Measurements from ENCODE around the gene AOAH. TPM values are rescaled to one million over a fixed set of nuclear protein-coding genes. Genes with fewer than 3 reads are reported as not detected.

AOAH gene
- total and polyA plus RNA-seq, 2 donors (not counting 3 experiments of a cell fraction or from before 2014, with no cell fraction given): not detected

DNA sequence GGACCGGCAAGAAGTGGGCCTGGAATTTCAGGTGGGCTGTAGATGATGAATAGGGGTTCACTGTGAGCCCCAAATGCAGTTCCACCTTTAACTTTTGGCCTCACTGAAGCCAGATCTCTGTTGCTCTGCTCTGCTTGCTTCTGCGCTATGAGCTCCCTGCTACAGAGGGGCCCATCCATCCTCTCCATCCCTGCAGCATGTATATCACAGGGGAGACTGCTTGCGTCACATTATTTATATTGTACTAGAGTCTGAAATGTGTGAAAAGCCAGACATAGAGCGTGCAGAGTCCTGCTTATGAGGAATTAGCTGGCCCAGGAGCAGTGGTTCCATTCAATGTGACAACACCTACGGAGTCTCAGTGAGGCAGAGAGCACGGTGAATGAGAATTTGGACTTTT, 69.9 kb downstream of the AOAH start:
- TF ChIP-seq MYC (IDR thresholded peaks at IDR 0.05; ENCODE audit: low read depth, low read length) (no peak), JUN (IDR thresholded peaks at IDR 0.05; ENCODE audit: borderline replicate concordance, insufficient read depth, insufficient read length, low read depth) (no peak), FOS (IDR thresholded peaks at IDR 0.05; ENCODE audit: borderline replicate concordance, insufficient read depth, low read length) (no peak), GATA2 (IDR thresholded peaks at IDR 0.05; ENCODE audit: insufficient read depth, insufficient read length, low read depth, low read length) (no peak), POLR2A (IDR thresholded peaks at IDR 0.05; ENCODE audit: low read depth, low read length) (no peak), EZH2 (IDR thresholded peaks at IDR 0.05; ENCODE audit: borderline replicate concordance, low read depth, low read length, severe bottlenecking) (no peak), POLR2AphosphoS5 (IDR thresholded peaks at IDR 0.05; ENCODE audit: insufficient read depth, low read depth, low read length) (no peak)
- TF ChIP-seq, protein P1, sequence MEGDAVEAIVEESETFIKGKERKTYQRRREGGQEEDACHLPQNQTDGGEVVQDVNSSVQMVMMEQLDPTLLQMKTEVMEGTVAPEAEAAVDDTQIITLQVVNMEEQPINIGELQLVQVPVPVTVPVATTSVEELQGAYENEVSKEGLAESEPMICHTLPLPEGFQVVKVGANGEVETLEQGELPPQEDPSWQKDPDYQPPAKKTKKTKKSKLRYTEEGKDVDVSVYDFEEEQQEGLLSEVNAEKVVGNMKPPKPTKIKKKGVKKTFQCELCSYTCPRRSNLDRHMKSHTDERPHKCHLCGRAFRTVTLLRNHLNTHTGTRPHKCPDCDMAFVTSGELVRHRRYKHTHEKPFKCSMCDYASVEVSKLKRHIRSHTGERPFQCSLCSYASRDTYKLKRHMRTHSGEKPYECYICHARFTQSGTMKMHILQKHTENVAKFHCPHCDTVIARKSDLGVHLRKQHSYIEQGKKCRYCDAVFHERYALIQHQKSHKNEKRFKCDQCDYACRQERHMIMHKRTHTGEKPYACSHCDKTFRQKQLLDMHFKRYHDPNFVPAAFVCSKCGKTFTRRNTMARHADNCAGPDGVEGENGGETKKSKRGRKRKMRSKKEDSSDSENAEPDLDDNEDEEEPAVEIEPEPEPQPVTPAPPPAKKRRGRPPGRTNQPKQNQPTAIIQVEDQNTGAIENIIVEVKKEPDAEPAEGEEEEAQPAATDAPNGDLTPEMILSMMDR (IDR thresholded peaks at IDR 0.05; ENCODE audit: extremely low read depth in 1 of 2, insufficient read depth in 1 of 2, low read depth in 1 of 2, low read length in 2 of 2): no peak
- Histone ChIP-seq H3K36me3 (ENCODE audit: control insufficient read depth in 2 of 2, extremely low read depth in 1 of 2, insufficient read depth in 2 of 2, low read length in 2 of 2) (no peaks in the 10 kb centered on the region), H3K9me1 (replicated peaks; ENCODE audit: control insufficient read depth, extremely low read depth, insufficient read depth, low read length) (no peaks in the 10 kb centered on the region), H3K4me1 (ENCODE audit: control insufficient read depth, extremely low read depth, insufficient read depth, low read length) (no peaks in the 10 kb centered on the region), H4K20me1 (replicated peaks; ENCODE audit: control insufficient read depth, extremely low read depth, insufficient read depth, low read length) (no peaks in the 10 kb centered on the region), H3K79me2 (ENCODE audit: control insufficient read depth, insufficient read depth, low read length) (no peaks in the 10 kb centered on the region), H3K9me3 (replicated peaks; ENCODE audit: control insufficient read depth, insufficient read depth, low read length) (no peaks in the 10 kb centered on the region), H3K27ac (ENCODE audit: insufficient read depth, low read depth, low read length) (no peak overlapping the region), H3K4me2 (ENCODE audit: insufficient read depth, low read length) (no peak overlapping the region), H3K4me3 (replicated peaks in 1 of 3; ENCODE audit: insufficient read depth in 1 of 3, low read depth in 1 of 3, low read length in 3 of 3) (no peak overlapping the region), H2AFZ (ENCODE audit: low read depth, low read length) (no peak overlapping the region), H3K27me3 (ENCODE audit: control insufficient read depth in 2 of 2, insufficient read depth in 2 of 2, low read length in 2 of 2) (no peaks in the 10 kb centered on the region), H3K9ac (replicated peaks; ENCODE audit: extremely low read depth, insufficient read depth, low read length) (no peak overlapping the region)
- FAIRE-seq (no peak), DNase-seq (ENCODE audit: low read depth, low spot score) (no peak)
- intact Hi-C loops (cut with micrococcal nuclease): no loop called here
- dilution Hi-C loops (cut with MboI; ENCODE audit: extremely low pct_ligation_motif_present, low sequenced_read_pairs): no loop called here
- POLR2A ChIA-PET: no interaction called here
- CTCF ChIA-PET: interaction anchor here (1.1 to 1.7 kb wide), 2 partner anchors 16 to 25 kb away, joined by 3 to 8 read pairs; no protein-coding TSS in a partner anchor
- BruUV-seq (replicated peaks): no TSS peak

All from endothelial cell of umbilical vein (primary cell).